Measurements from ENCODE around the gene ATXN7L3. TPM values are rescaled to one million over a fixed set of nuclear protein-coding genes. Genes with fewer than 3 reads are reported as not detected.

The ATXN7L3 gene
- total RNA-seq, 1 experiment from 2014 or later: 36.9 TPM

GRCh38 chr17:44205962-44206824, 6.5 kb upstream of the ATXN7L3 start:
- CTCF ChIA-PET: no interaction called here
- no peak for TF ChIP-seq EZH2 (IDR thresholded peaks at IDR 0.05; ENCODE audit: borderline replicate concordance, low read depth, low read length, poor library complexity, severe bottlenecking)
- TF ChIP-seq CTCF (conservative IDR thresholded peaks at IDR 0.05; ENCODE audit: low read depth, low read length): no peak

GRCh38 chr17:44204441-44204882, 4.8 kb upstream of the ATXN7L3 start:
- H3K36me3 ChIP-seq (ENCODE audit: insufficient read depth, low read length, poor library complexity, severe bottlenecking): peaks cover 26% of the 10 kb centered on the region
- H3K27ac ChIP-seq (ENCODE audit: low read depth, low read length, poor library complexity, severe bottlenecking): no peak overlapping the region
- TF ChIP-seq CTCF (conservative IDR thresholded peaks at IDR 0.05; ENCODE audit: low read depth, low read length): no peak
- no peak for TF ChIP-seq EZH2 (IDR thresholded peaks at IDR 0.05; ENCODE audit: borderline replicate concordance, low read depth, low read length, poor library complexity, severe bottlenecking)
- no TSS peak for BruUV-seq (replicated peaks)
- no peaks in the 10 kb centered on the region for H3K9me3 ChIP-seq (ENCODE audit: low read depth, low read length, poor library complexity, severe bottlenecking)
- ChIA-PET CTCF (no interaction called here), POLR2A (ENCODE audit: low non-redundant PET) (no interaction called here)
- no peaks in the 10 kb centered on the region for H3K27me3 ChIP-seq (replicated peaks; ENCODE audit: insufficient read depth, low read depth, low read length, poor library complexity)
- no peak for DNase-seq (ENCODE audit: low spot score)
- H3K4me1 ChIP-seq (ENCODE audit: insufficient read depth, low read length, poor library complexity, severe bottlenecking): no peaks in the 10 kb centered on the region
- intact Hi-C loops (cut with micrococcal nuclease; ENCODE audit: unreplicated experiment): no loop called here
- H3K4me3 ChIP-seq (ENCODE audit: low read depth, low read length, poor library complexity, severe bottlenecking): no peak overlapping the region

More at GRCh38 chr17:44205962-44206824, 6.5 kb upstream of the ATXN7L3 start:
- Histone ChIP-seq H3K27me3 (replicated peaks; ENCODE audit: insufficient read depth, low read depth, low read length, poor library complexity) (no peaks in the 10 kb centered on the region), H3K4me3 (ENCODE audit: low read depth, low read length, poor library complexity, severe bottlenecking) (no peak overlapping the region), H3K36me3 (ENCODE audit: insufficient read depth, low read length, poor library complexity, severe bottlenecking) (peaks cover 40% of the 10 kb centered on the region), H3K27ac (ENCODE audit: low read depth, low read length, poor library complexity, severe bottlenecking) (no peak overlapping the region), H3K4me1 (ENCODE audit: insufficient read depth, low read length, poor library complexity, severe bottlenecking) (no peaks in the 10 kb centered on the region), H3K9me3 (ENCODE audit: low read depth, low read length, poor library complexity, severe bottlenecking) (no peaks in the 10 kb centered on the region)
- DNase-seq (ENCODE audit: low spot score): no peak
- intact Hi-C loops (cut with micrococcal nuclease; ENCODE audit: unreplicated experiment): no loop called here
- POLR2A ChIA-PET (ENCODE audit: low non-redundant PET): interaction anchor here (0.7 kb wide), 1 partner anchor 114 kb away, joined by 3 read pairs; no protein-coding TSS in a partner anchor
- no TSS peak for BruUV-seq (replicated peaks)

- H3K27ac ChIP-seq (ENCODE audit: low read depth, low read length, poor library complexity, severe bottlenecking): no peak overlapping the region
- CTCF ChIA-PET: interaction anchor here (1.0 kb wide), 1 partner anchor 14 kb away, joined by 5 read pairs; no protein-coding TSS in a partner anchor
- intact Hi-C loops (cut with micrococcal nuclease; ENCODE audit: unreplicated experiment): no loop called here
Observed at GRCh38 chr17:44203731-44204440, 4.2 kb upstream of the ATXN7L3 start.

More at GRCh38 chr17:44203731-44204440, 4.2 kb upstream of the ATXN7L3 start:
- H3K4me1 ChIP-seq (ENCODE audit: insufficient read depth, low read length, poor library complexity, severe bottlenecking): no peaks in the 10 kb centered on the region
- peak; percentile 77 for DNase-seq (ENCODE audit: low spot score)
- H3K4me3 ChIP-seq (ENCODE audit: low read depth, low read length, poor library complexity, severe bottlenecking): no peak overlapping the region
- TF ChIP-seq EZH2 (IDR thresholded peaks at IDR 0.05; ENCODE audit: borderline replicate concordance, low read depth, low read length, poor library complexity, severe bottlenecking) (no peak), CTCF (conservative IDR thresholded peaks at IDR 0.05; ENCODE audit: low read depth, low read length) (peak; percentile 62)
- H3K36me3 ChIP-seq (ENCODE audit: insufficient read depth, low read length, poor library complexity, severe bottlenecking): peaks cover 20% of the 10 kb centered on the region
- no TSS peak for BruUV-seq (replicated peaks)
- POLR2A ChIA-PET (ENCODE audit: low non-redundant PET): no interaction called here
- no peaks in the 10 kb centered on the region for H3K27me3 ChIP-seq (replicated peaks; ENCODE audit: insufficient read depth, low read depth, low read length, poor library complexity)
- no peaks in the 10 kb centered on the region for H3K9me3 ChIP-seq (ENCODE audit: low read depth, low read length, poor library complexity, severe bottlenecking)
